ENCODE measurements around the gene PTPRN2. TPM values are rescaled to one million over a fixed set of nuclear protein-coding genes. Genes with fewer than 3 reads are reported as not detected.
A peak's percentile ranks its signal among the peaks of the same experiment; 100 is the strongest.

PTPRN2 gene
- total and polyA plus RNA-seq, 2 of the 8 experiments (the other 6 are each of a cell fraction or from before 2014, with no cell fraction given): 2.6 to 4.5 TPM

GRCh38 chr7:157780721-157781120 is 806.9 kb downstream of the PTPRN2 start:
- H3K4me1 ChIP-seq (replicated peaks in 1 of 4; ENCODE audit: control insufficient read depth in 3 of 4, insufficient read depth in 4 of 4, low read length in 3 of 4): no peaks in the 10 kb centered on the region
- H3K27ac ChIP-seq (ENCODE audit: low read depth, low read length): no peak overlapping the region
- no peak for FAIRE-seq
- no peak for DNase-seq (ENCODE audit: low read depth in 1 of 2, low spot score in 2 of 2)
- 90% methylated on average over 15 of the region's 15 CpGs; no CpG with 5 or more reads in 1 of the 2 experiments for WGBS, 2 experiments (ENCODE audit: extremely low coverage in 1 of 2, insufficient coverage in 1 of 2, insufficient read length in 1 of 2, insufficient replicate concordance in 2 of 2, low coverage in 1 of 2, low lambda C conversion rate in 2 of 2, missing lambda C conversion rate in 1 of 2)
- H4K91ac ChIP-seq (replicated peaks; ENCODE audit: insufficient read length, low read length): no peak overlapping the region
- no peak overlapping the region for H3K14ac ChIP-seq (ENCODE audit: insufficient read length)
- H3K36me3 ChIP-seq (ENCODE audit: control insufficient read depth in 2 of 4, insufficient read depth in 4 of 4, low read length in 3 of 4): no peaks in the 10 kb centered on the region
- peaks cover 2% of the 10 kb centered on the region; the same call in 1 of the 2 replicates for H3K23me2 ChIP-seq (ENCODE audit: low read depth, low read length)
- no peak overlapping the region for H3K4me2 ChIP-seq (ENCODE audit: insufficient read depth in 1 of 2, low read depth in 2 of 2, low read length in 2 of 2)
- H3K18ac ChIP-seq (ENCODE audit: extremely low read depth, low read length): no peak overlapping the region
- H3K79me2 ChIP-seq (ENCODE audit: control insufficient read depth in 1 of 2, insufficient read depth in 2 of 2, low read length in 2 of 2): no peaks in the 10 kb centered on the region
- no peak overlapping the region for H3K23ac ChIP-seq (ENCODE audit: insufficient read length)
- H3K4me3 ChIP-seq (ENCODE audit: extremely low read depth in 1 of 4, insufficient read depth in 2 of 4, low read depth in 3 of 4, low read length in 4 of 4): no peak overlapping the region
- no peak overlapping the region for H3K56ac ChIP-seq (replicated peaks; ENCODE audit: insufficient read length, low read depth, low read length)
- no peak overlapping the region; the same call in 1 of the 2 replicates for H2BK12ac ChIP-seq (ENCODE audit: low read depth, low read length)
- no peaks in the 10 kb centered on the region for H3K79me1 ChIP-seq (ENCODE audit: low read depth, low read length)
- H3K27me3 ChIP-seq (replicated peaks in 1 of 4; ENCODE audit: control insufficient read depth in 3 of 4, extremely low read depth in 1 of 4, insufficient read depth in 3 of 4, low read length in 3 of 4): peaks cover 0 to 1% (median 0%) of the 10 kb centered on the region in 4 experiments; a peak in 2 of 7 replicates
- peak overlapping the region; percentile 92; the same call in 1 of the 2 replicates for H2BK15ac ChIP-seq (ENCODE audit: low read length)
- no peaks in the 10 kb centered on the region for H4K20me1 ChIP-seq (replicated peaks in 1 of 2; ENCODE audit: control insufficient read depth in 1 of 2, insufficient read depth in 2 of 2, low read length in 2 of 2)
- no peak overlapping the region for H3K4ac ChIP-seq (replicated peaks; ENCODE audit: insufficient read length, low read depth, low read length)
- CTCF ChIA-PET (ENCODE audit: partially characterized antibody): interaction anchor here (1.0 kb wide), 1 partner anchor 10 kb away, joined by 3 read pairs; no protein-coding TSS in a partner anchor
- no peak overlapping the region for H2AK5ac ChIP-seq (ENCODE audit: low read depth, low read length)
- H2BK120ac ChIP-seq (replicated peaks; ENCODE audit: low read depth, low read length): no peak overlapping the region
- POLR2A ChIA-PET (ENCODE audit: partially characterized antibody): no interaction called here
- H3K9ac ChIP-seq (replicated peaks in 1 of 4; ENCODE audit: extremely low read depth in 1 of 4, low read depth in 3 of 4, low read length in 3 of 4): no peak overlapping the region
- no peak overlapping the region for H4K5ac ChIP-seq (ENCODE audit: insufficient read length, low read depth, low read length)
- H4K8ac ChIP-seq (ENCODE audit: extremely low read depth, insufficient read depth, low read length): no peak overlapping the region
- no peaks in the 10 kb centered on the region for H3K9me3 ChIP-seq (ENCODE audit: insufficient read depth in 2 of 2, low read depth in 1 of 2, low read length in 1 of 2)
- no peak overlapping the region for H2AFZ ChIP-seq (ENCODE audit: low read length)
- peak overlapping the region; percentile 72; the same call in 1 of the 2 replicates for H2BK20ac ChIP-seq (ENCODE audit: low read length)
- H2BK5ac ChIP-seq (ENCODE audit: low read depth, low read length): no peak overlapping the region
- TF ChIP-seq SIN3A (conservative IDR thresholded peaks at IDR 0.05 in 1 of 2, IDR thresholded peaks at IDR 0.05 in 1 of 2; ENCODE audit: low read depth in 1 of 2, low read length in 2 of 2): no peak
- no peak for TF ChIP-seq CREB1 (IDR thresholded peaks at IDR 0.05)
- TF ChIP-seq RAD21 (IDR thresholded peaks at IDR 0.05 in 1 of 2, conservative IDR thresholded peaks at IDR 0.05 in 1 of 2; ENCODE audit: low read depth in 2 of 2, low read length in 2 of 2): no peak
- no peak for TF ChIP-seq KDM5A (IDR thresholded peaks at IDR 0.05; ENCODE audit: low read length)
- TF ChIP-seq SP4 (IDR thresholded peaks at IDR 0.05; ENCODE audit: low read length): no peak
- TF ChIP-seq EP300 (IDR thresholded peaks at IDR 0.05; ENCODE audit: borderline replicate concordance in 1 of 2, low read depth in 2 of 2, low read length in 2 of 2): no peak
- TF ChIP-seq SP2 (IDR thresholded peaks at IDR 0.05; ENCODE audit: low read length): no peak
- TF ChIP-seq EGR1 (IDR thresholded peaks at IDR 0.05; ENCODE audit: borderline replicate concordance, low read depth, low read length): no peak
- TF ChIP-seq NANOG (IDR thresholded peaks at IDR 0.05; ENCODE audit: insufficient read depth, low read depth, low read length, poor library complexity, severe bottlenecking): no peak
- no peak for TF ChIP-seq HDAC6 (IDR thresholded peaks at IDR 0.05; ENCODE audit: low read depth, low read length)
- TF ChIP-seq SRF (IDR thresholded peaks at IDR 0.05; ENCODE audit: low read depth, low read length): no peak
- no peak for TF ChIP-seq SAP30 (IDR thresholded peaks at IDR 0.05; ENCODE audit: insufficient read depth, insufficient replicate concordance, low read length)
- no peak for TF ChIP-seq ATF3 (IDR thresholded peaks at IDR 0.05; ENCODE audit: insufficient read depth, low read depth, low read length)

Data from H1 (cell line).